22Rv1 (cell line): ENCODE data around the gene UBE2G1.
A peak's percentile ranks its signal among the peaks of the same experiment; 100 is the strongest.

Source experiments
- H3K27ac ChIP-seq: fragments of 450-650 bp; 2 replicates; pipeline ENCODE4 v1.5.1; 2017
- ZFX ChIP-seq: fragments of 450-650 bp; IDR thresholded peaks from 2 replicates; pipeline ENCODE4 v1.6.1; 2017; ENCODE audit warnings: antibody characterized with exemption, borderline replicate concordance
- TF ChIP-seq, protein P1 (sequence below): fragments of 450-650 bp; IDR thresholded peaks from 2 replicates; pipeline ENCODE4 v1.5.1; 2017; ENCODE audit warnings: mild to moderate bottlenecking

Gene UBE2G1

DNA sequence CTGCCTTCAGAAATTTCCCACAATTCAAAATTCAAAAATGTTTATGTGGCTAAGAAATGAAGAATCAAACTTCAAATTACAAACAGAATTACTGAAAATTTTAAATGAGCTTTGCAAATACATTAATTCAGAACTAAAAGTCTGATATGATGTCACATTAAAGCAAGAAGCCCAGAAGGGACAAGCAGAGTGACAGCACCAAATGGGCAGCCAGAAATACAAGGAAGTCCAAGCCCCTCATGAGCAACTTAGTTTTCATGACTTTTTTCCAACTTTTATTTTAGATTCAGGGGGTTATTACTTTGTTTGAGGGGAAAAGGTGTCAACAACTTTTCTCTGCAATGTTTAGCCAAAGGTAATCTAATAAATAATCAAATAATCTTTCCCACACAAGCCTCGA is 21.5 kb downstream of the UBE2G1 start:
- no peak overlapping the region for H3K27ac ChIP-seq
- TF ChIP-seq, protein P1, sequence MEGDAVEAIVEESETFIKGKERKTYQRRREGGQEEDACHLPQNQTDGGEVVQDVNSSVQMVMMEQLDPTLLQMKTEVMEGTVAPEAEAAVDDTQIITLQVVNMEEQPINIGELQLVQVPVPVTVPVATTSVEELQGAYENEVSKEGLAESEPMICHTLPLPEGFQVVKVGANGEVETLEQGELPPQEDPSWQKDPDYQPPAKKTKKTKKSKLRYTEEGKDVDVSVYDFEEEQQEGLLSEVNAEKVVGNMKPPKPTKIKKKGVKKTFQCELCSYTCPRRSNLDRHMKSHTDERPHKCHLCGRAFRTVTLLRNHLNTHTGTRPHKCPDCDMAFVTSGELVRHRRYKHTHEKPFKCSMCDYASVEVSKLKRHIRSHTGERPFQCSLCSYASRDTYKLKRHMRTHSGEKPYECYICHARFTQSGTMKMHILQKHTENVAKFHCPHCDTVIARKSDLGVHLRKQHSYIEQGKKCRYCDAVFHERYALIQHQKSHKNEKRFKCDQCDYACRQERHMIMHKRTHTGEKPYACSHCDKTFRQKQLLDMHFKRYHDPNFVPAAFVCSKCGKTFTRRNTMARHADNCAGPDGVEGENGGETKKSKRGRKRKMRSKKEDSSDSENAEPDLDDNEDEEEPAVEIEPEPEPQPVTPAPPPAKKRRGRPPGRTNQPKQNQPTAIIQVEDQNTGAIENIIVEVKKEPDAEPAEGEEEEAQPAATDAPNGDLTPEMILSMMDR: no peak
- no peak for TF ChIP-seq ZFX

DNA sequence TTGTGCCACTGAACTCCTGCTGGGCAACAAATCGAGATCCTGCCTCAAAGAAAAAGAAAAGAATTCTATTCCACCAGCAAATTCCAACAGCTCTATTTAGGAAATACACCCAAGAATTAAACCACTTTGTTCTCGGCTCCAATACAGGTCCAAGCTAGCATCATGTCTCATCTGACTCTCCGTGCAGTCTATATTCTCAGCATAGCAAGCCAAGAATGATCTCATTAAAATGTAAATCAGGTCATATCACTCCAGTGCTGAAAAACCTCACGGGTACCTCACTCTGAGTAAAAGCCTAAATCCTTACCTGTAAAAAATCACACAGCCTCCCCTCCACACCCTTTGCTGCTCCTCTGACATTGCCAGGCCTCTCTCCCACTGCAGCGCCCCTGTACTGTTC is 23.9 kb downstream of the UBE2G1 start:
- peak overlapping the region; percentile 27; the same call in 1 of the 2 replicates for H3K27ac ChIP-seq
- TF ChIP-seq, protein P1: no peak
- TF ChIP-seq ZFX: no peak

DNA sequence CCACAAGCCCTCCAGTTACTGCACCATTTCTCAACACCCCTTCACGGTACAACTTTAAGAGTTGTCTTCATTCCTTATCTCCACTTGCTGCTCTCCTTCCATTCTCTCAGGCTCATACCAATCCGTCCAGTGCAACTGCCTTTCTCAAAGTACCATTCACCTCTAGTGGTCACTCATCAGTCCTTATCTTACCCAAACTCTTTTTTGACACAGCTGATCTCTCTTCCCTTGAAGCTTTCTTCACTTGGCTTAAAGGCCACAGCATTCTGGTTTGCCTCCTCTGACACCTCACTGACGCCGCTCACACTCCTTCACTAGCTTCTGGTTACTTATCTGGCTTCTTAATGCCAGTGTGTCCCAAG is 24.9 kb downstream of the UBE2G1 start:
- no peak for TF ChIP-seq ZFX
- TF ChIP-seq, protein P1: no peak
- no peak overlapping the region for H3K27ac ChIP-seq

DNA sequence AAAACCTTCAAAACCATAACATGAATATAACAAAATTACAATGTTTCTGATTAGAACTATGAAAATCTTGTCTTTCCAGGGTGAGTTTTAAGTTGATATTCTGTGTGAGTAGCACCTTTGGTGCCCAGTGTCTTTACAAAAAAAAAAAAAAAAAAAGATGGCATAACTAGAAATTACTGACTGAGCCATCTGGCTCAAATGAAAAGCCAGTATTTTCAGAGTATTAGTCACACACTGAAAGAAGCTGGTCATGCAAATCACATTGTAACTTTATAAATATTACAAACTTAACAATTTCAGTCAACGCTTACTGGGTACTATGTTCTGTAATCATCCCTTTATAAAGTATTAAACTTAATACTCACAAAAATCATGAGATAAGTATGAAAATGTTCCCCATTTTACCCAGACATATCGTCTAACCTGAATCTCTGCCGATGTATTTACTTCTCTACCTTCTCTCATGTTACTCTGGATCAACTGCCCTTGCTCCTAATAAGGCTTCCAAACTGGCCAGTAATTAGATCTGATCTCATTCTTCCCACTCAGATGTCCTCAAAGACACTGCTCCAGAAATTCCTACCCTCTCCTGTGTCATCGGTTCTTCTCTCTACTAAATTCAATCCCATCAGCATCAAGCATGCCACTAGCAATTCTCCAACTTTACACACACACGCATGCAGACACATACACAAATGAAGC is 25.4 kb downstream of the UBE2G1 start:
- TF ChIP-seq, protein P1: no peak
- no peak for TF ChIP-seq ZFX
- no peak overlapping the region for H3K27ac ChIP-seq

DNA sequence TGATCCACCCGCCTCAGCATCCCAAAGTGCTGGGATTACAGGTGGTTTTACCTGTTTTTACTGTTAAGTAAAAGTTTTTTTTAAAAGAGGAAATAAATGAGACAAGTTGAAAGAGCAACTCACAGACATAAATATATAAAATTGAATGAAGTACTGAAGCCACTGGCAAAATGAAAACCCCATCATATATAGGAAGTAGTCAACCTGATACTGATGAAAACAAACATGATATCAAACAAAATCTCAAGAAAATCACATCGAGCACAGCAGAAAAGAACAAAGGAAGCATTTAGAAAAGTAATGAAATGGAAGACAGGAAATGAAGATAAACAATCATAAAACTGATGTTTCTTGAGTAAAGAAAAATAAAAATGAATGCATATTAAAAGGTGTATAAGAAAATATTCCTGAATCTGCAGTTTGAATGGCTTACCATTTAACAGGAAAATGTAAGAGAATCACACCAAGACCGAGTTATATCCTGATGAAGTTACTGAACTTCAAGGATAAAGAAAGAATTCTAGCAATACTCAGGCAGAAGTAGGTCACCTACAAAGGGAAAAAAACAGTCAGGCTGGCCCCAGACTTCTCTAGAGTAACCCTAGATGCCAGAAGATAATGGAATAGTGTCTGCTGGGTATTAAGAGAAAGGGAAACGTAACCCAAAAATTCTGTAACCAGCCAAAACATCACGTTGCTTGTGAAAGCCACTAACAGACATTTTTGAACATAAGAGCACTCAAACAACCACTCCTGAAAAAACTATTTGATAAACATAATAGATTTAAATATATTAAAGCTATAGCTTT is 31.5 kb downstream of the UBE2G1 start:
- TF ChIP-seq, protein P1: no peak
- no peak for TF ChIP-seq ZFX
- H3K27ac ChIP-seq: no peak overlapping the region

DNA sequence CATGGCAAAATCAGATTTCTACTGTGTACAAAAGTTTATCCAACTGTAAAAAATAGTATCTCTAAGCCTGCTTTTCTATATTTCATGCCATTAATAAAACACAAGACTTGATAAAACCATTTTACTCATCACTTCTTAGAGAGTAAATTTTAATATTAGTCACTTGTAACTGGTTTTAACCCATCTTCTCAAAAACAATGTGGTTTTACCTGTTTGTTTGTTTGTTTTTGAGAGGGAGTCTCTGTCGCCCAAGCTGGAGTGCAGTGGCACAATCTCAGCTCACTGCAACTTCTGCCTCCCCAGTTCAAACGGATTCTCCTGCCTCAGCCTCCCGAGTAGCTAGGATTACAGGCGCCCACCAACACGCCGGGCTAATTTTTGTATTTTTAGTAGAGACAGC is 32.1 kb downstream of the UBE2G1 start:
- H3K27ac ChIP-seq: no peak overlapping the region
- TF ChIP-seq, protein P1: no peak
- TF ChIP-seq ZFX: no peak

DNA sequence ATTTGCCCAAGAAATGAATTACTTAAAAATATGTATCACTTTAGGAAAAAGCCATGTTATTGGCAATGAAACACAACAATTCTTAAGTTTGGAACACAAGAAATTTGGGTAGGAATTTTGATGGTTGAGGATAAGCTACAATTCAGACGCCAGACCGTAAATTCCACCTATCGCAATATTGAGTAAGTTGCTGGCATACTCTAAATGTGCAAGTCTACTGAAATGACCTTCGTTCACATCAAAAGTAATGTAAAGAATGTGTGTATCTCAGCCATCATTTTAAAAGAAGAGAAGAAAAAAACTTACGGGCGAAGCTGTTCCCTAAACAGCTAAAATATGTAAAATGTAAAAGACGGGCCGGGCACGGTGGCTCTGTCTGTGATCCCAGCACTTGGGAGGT is 33.4 kb downstream of the UBE2G1 start:
- 0 out of 2 replicates have a peak overlapping the region, but pooled peaks have one; percentile 7 for H3K27ac ChIP-seq
- TF ChIP-seq ZFX: no peak
